H1 (cell line): ENCODE results near the gene RPL14. TPM values are rescaled to one million over a fixed set of nuclear protein-coding genes. Genes with fewer than 3 reads are reported as not detected.

Source experiments
- CTCF ChIA-PET: fragments of 300-600 bp; sonication (Branson Sonifier 250); formaldehyde crosslinking; loops from one replicate; lab custom pipeline; 2021; ENCODE audit not compliant: partially characterized antibody; lab: Charles Lee
- POLR2A ChIA-PET: fragments of 300-600 bp; sonication (Branson Sonifier 250); formaldehyde crosslinking; loops from one replicate; lab custom pipeline; 2021; ENCODE audit warnings: inconsistent platforms; ENCODE audit not compliant: partially characterized antibody; lab: Charles Lee
- DNase-seq, 2 experiments: peaks; one replicate each; pipeline versions ENCODE4 v3.0.0 to v3.0.0-alpha.2; 2010 to 2022; ENCODE audit warnings: low spot score in 2 of 2, low read depth in 1 of 2, mixed read lengths in 1 of 2
- FAIRE-seq: peaks from 2 replicates; lab custom pipeline; 2011; peaks lifted over from hg19 to GRCh38; lab: Jason Lieb, UNC
- H2AFZ ChIP-seq: 2 replicates; pipeline ENCODE4 v1.8.1; 2012; ENCODE audit warnings: low read length, inconsistent platforms
- H2AK5ac ChIP-seq: 2 replicates; pipeline ENCODE4 v1.6.1; 2013; ENCODE audit warnings: low read depth, low read length
- H2BK120ac ChIP-seq: replicated peaks from 2 replicates; pipeline ENCODE3; 2013; ENCODE audit warnings: low read depth, low read length, inconsistent platforms
- H2BK12ac ChIP-seq: 2 replicates; pipeline ENCODE4 v1.6.1; 2013; ENCODE audit warnings: low read depth, low read length
- H2BK15ac ChIP-seq: 2 replicates; pipeline ENCODE4 v1.6.1; 2013; ENCODE audit warnings: low read length
- H2BK20ac ChIP-seq: 2 replicates; pipeline ENCODE4 v1.6.1; 2013; ENCODE audit warnings: low read length
- H2BK5ac ChIP-seq: 2 replicates; pipeline ENCODE4 v1.6.1; 2013; ENCODE audit warnings: low read depth, low read length
- H3K14ac ChIP-seq: 2 replicates; pipeline ENCODE4 v1.6.1; 2013; ENCODE audit warnings: inconsistent platforms; ENCODE audit not compliant: insufficient read length
- H3K18ac ChIP-seq: 2 replicates; pipeline ENCODE4 v1.6.1; 2013; ENCODE audit warnings: low read length; ENCODE audit errors: extremely low read depth
- H3K23ac ChIP-seq: 2 replicates; pipeline ENCODE4 v1.6.1; 2013; ENCODE audit warnings: inconsistent platforms; ENCODE audit not compliant: insufficient read length
- H3K23me2 ChIP-seq: 2 replicates; pipeline ENCODE4 v1.6.1; 2013; ENCODE audit warnings: low read depth, low read length
- H3K27ac ChIP-seq: 2 replicates; pipeline ENCODE4 v1.6.1; 2011; ENCODE audit warnings: low read depth, low read length, inconsistent platforms
- H3K27me3 ChIP-seq, 4 experiments: replicated peaks in 1 of 4; 1 replicate in 1 of 4; 2 replicates in 3 of 4; pipeline versions ENCODE4 v1.6.1 to v1.8.1; 2011 to 2013; ENCODE audit warnings: low read length in 3 of 4, mild to moderate bottlenecking in 3 of 4, inconsistent platforms in 2 of 4, mixed read lengths in 2 of 4, moderate library complexity in 1 of 4; ENCODE audit not compliant: control insufficient read depth in 3 of 4, insufficient read depth in 3 of 4; ENCODE audit errors: extremely low read depth in 1 of 4
- H3K36me3 ChIP-seq, 4 experiments: 2 replicates each; pipeline versions ENCODE4 v1.6.1 to v1.8.1; 2011 to 2013; ENCODE audit warnings: mild to moderate bottlenecking in 4 of 4, low read length in 3 of 4, moderate library complexity in 2 of 4, control low read depth in 1 of 4, inconsistent platforms in 1 of 4; ENCODE audit not compliant: insufficient read depth in 4 of 4, control insufficient read depth in 2 of 4
- H3K4ac ChIP-seq: replicated peaks from 2 replicates; pipeline ENCODE3; 2013; ENCODE audit warnings: low read length, low read depth, mixed read lengths, inconsistent platforms; ENCODE audit not compliant: insufficient read length
- H3K4me1 ChIP-seq, 4 experiments: replicated peaks in 1 of 4; 1 replicate in 1 of 4; 2 replicates in 3 of 4; pipeline versions ENCODE4 v1.6.1 to v1.8.1; 2011 to 2013; ENCODE audit warnings: low read length in 3 of 4, inconsistent platforms in 2 of 4, mixed read lengths in 1 of 4; ENCODE audit not compliant: insufficient read depth in 4 of 4, control insufficient read depth in 3 of 4
- H3K4me2 ChIP-seq, 2 experiments: 2 replicates each; pipeline versions ENCODE4 v1.6.1 to v1.8.1; 2011 to 2013; ENCODE audit warnings: low read depth in 2 of 2, low read length in 2 of 2, control low read depth in 1 of 2, inconsistent platforms in 1 of 2, mild to moderate bottlenecking in 1 of 2; ENCODE audit not compliant: insufficient read depth in 1 of 2
- H3K4me3 ChIP-seq, 4 experiments: fragments of 200-600, 300-600 bp in 1 of 4; sonication (generic), shearing (Covaris generic), sonication (Bioruptor Twin) in 1 of 4; 2 replicates each; pipeline versions ENCODE4 v1.5.1 to v1.8.1; 2011 to 2016; ENCODE audit warnings: low read length in 4 of 4, low read depth in 3 of 4, control low read depth in 2 of 4, inconsistent platforms in 2 of 4, mild to moderate bottlenecking in 2 of 4, mixed read lengths in 1 of 4, moderate library complexity in 1 of 4; ENCODE audit not compliant: insufficient read depth in 2 of 4; ENCODE audit errors: extremely low read depth in 1 of 4
- H3K56ac ChIP-seq: replicated peaks from 2 replicates; pipeline ENCODE3; 2013; ENCODE audit warnings: low read depth, mild to moderate bottlenecking, mixed read lengths, low read length, inconsistent platforms; ENCODE audit not compliant: insufficient read length
- H3K79me1 ChIP-seq: 2 replicates; pipeline ENCODE4 v1.6.1; 2013; ENCODE audit warnings: low read depth, low read length, control low read depth
- H3K79me2 ChIP-seq, 2 experiments: 2 replicates each; pipeline versions ENCODE4 v1.6.1 to v1.8.1; 2012 to 2013; ENCODE audit warnings: low read length in 2 of 2, mild to moderate bottlenecking in 2 of 2, inconsistent platforms in 1 of 2; ENCODE audit not compliant: insufficient read depth in 2 of 2, control insufficient read depth in 1 of 2
- H3K9ac ChIP-seq, 4 experiments: replicated peaks in 1 of 4; 1 replicate in 1 of 4; 2 replicates in 3 of 4; pipeline versions ENCODE4 v1.6.1 to v1.8.1; 2011 to 2013; ENCODE audit warnings: low read depth in 3 of 4, low read length in 3 of 4, control low read depth in 2 of 4, mild to moderate bottlenecking in 2 of 4, moderate library complexity in 2 of 4, inconsistent platforms in 1 of 4; ENCODE audit errors: extremely low read depth in 1 of 4
- H3K9me3 ChIP-seq, 2 experiments: 2 replicates each; pipeline versions ENCODE4 v1.6.1 to v1.8.1; 2012 to 2013; ENCODE audit warnings: mild to moderate bottlenecking in 2 of 2, moderate library complexity in 2 of 2, control low read depth in 1 of 2, inconsistent platforms in 1 of 2, low read depth in 1 of 2, low read length in 1 of 2, mixed read lengths in 1 of 2; ENCODE audit not compliant: insufficient read depth in 2 of 2
- H4K20me1 ChIP-seq, 2 experiments: replicated peaks in 1 of 2; 2 replicates each; pipeline versions ENCODE3 to v1.8.1; 2011 to 2013; ENCODE audit warnings: inconsistent platforms in 2 of 2, low read length in 2 of 2, mild to moderate bottlenecking in 1 of 2; ENCODE audit not compliant: insufficient read depth in 2 of 2, control insufficient read depth in 1 of 2
- H4K5ac ChIP-seq: 2 replicates; pipeline ENCODE4 v1.6.1; 2013; ENCODE audit warnings: low read length, low read depth, mixed read lengths, inconsistent platforms; ENCODE audit not compliant: insufficient read length
- H4K8ac ChIP-seq: 2 replicates; pipeline ENCODE4 v1.8.0; 2013; ENCODE audit warnings: mild to moderate bottlenecking, moderate library complexity, low read length, inconsistent platforms; ENCODE audit not compliant: insufficient read depth; ENCODE audit errors: extremely low read depth
- H4K91ac ChIP-seq: replicated peaks from 2 replicates; pipeline ENCODE3; 2013; ENCODE audit warnings: low read length, mixed read lengths, inconsistent platforms; ENCODE audit not compliant: insufficient read length
- GTF2F1 ChIP-seq: IDR thresholded peaks from 2 replicates; pipeline ENCODE4 v1.6.1; 2012; ENCODE audit warnings: low read depth, low read length, improper control_type of control experiment, borderline replicate concordance
- RBBP5 ChIP-seq: IDR thresholded peaks from 2 replicates; pipeline ENCODE4 v1.7.1; 2012; ENCODE audit warnings: low read depth, mild to moderate bottlenecking, inconsistent platforms, low read length, moderate library complexity, borderline replicate concordance
- WGBS, 2 experiments: shearing (Covaris generic) in 1 of 2; methylation state at CpG; one replicate each; pipeline versions ENCODE4 v1.1.6 to v1.1.7; 2013 to 2015; ENCODE audit warnings: low lambda C conversion rate in 2 of 2, mixed read lengths in 2 of 2, inconsistent platforms in 1 of 2, low coverage in 1 of 2, missing lambda C conversion rate in 1 of 2; ENCODE audit not compliant: insufficient replicate concordance in 2 of 2, insufficient coverage in 1 of 2, insufficient read length in 1 of 2; ENCODE audit errors: extremely low coverage in 1 of 2, missing lambda C conversion rate in 1 of 2; 5-methylcytosine and 5-hydroxymethylcytosine counted together
- polyA plus RNA-seq, 7 experiments: library from polyadenylated mRNA; depleted of rRNA in 3 of 7; stranded (reverse) in 5 of 7; unstranded in 2 of 7; fragments of >200 nt in 5 of 7; fragments of 200-250 nt in 2 of 7; gene quantifications; 1 replicate in 5 of 7; 2 replicates in 1 of 7; 4 replicates in 1 of 7; pipeline versions ENCODE4 v1.2.1 to v1.2.3, GENCODE V29; 2011 to 2013; ENCODE audit warnings: missing spikeins in 2 of 7, mixed read lengths in 2 of 7
- total RNA-seq: library from RNA; stranded (reverse); fragmentation: NEBNext Ultra II Directional; extraction: Animal tissue kit (Norgen Biotek cat#: 25700); gene quantifications from 2 replicates; pipeline ENCODE4 v1.2.1, GENCODE V29; 2021

RPL14 gene
- total and polyA plus RNA-seq, 2 of the 8 experiments (the other 6 are each of a cell fraction or from before 2014, with no cell fraction given) = 1,192 to 2,341 TPM

GRCh38 chr3:40456279-40456939 lies 730 bp upstream of the RPL14 start:
- Histone ChIP-seq H4K91ac (no peak overlapping the region), H2BK120ac (no peak overlapping the region), H3K4me1 (peaks cover 0 to 6% (median 4%) of the 10 kb centered on the region in 4 experiments; a peak in 5 of 7 replicates), H3K9ac (peak overlapping the region; percentile 70 to 99 (median 98)), H3K23ac (no peak overlapping the region), H4K5ac (peak overlapping the region; percentile 85), H3K36me3 (peaks cover 14 to 37% (median 29%) of the 10 kb centered on the region in 4 experiments), H2AK5ac (no peak overlapping the region), H2BK5ac (no peak overlapping the region), H3K4me3 (peak overlapping the region; percentile 78 to 99 (median 93)), H2BK15ac (no peak overlapping the region), H2AFZ (0 out of 2 replicates have a peak overlapping the region, but pooled peaks have one; percentile 27), H3K27me3 (no peaks in the 10 kb centered on the region), H4K20me1 (peaks cover 4 to 8% of the 10 kb centered on the region in 2 experiments), H3K23me2 (peaks cover 10% of the 10 kb centered on the region), H3K14ac (no peak overlapping the region), H3K79me1 (peaks cover 4% of the 10 kb centered on the region; the same call in 1 of the 2 replicates), H3K56ac (no peak overlapping the region), H2BK12ac (no peak overlapping the region), H2BK20ac (no peak overlapping the region), H3K27ac (peak overlapping the region; percentile 95), H3K18ac (0 out of 2 replicates have a peak overlapping the region, but pooled peaks have one; percentile 80), H3K4me2 (peak overlapping the region; percentile 75 to 81), H3K4ac (no peak overlapping the region), H4K8ac (peak overlapping the region; percentile 66), H3K9me3 (no peaks in the 10 kb centered on the region), H3K79me2 (peaks cover 6 to 30% of the 10 kb centered on the region in 2 experiments)
- DNase-seq (no peak), FAIRE-seq (no peak)
- POLR2A ChIA-PET = interaction anchor here (0.6 to 6.4 kb wide), 24 partner anchors 9 to 1847 kb away, joined by 3 to 64 read pairs (median 4); partner anchors contain the start of genes EIF1B, ENTPD3, RPSA and ZNF619
- CTCF ChIA-PET = interaction anchor here (0.6 kb wide), 1 partner anchor 456 kb away, joined by 3 read pairs; no protein-coding TSS in a partner anchor
- WGBS, 2 experiments = 73% methylated on average over 29 of the region's 29 CpGs; no CpG with 5 or more reads in 1 of the 2 experiments
- no peak for TF ChIP-seq GTF2F1
- no peak for TF ChIP-seq RBBP5
